Vagina (tissue), 2 donors: ENCODE results near the gene DYSF. TPM values are rescaled to one million over a fixed set of nuclear protein-coding genes. Genes with fewer than 3 reads are reported as not detected.
"Not testable (repeated sequence)": the region's sequence is repeated elsewhere in the genome, so short reads cannot be mapped to it uniquely, and the experiment has no call there.

ENCODE experiments used
- DNase-seq, 2 donors: peaks; one replicate each; pipeline ENCODE4 v3.0.0-alpha.2; 2017; ENCODE audit errors: extremely low spot score in 2 of 2
- H3K27ac ChIP-seq: fragments of 200-600 bp; sonication (generic); one replicate; pipeline ENCODE4 v1.5.1; 2019
- H3K27me3 ChIP-seq: fragments of 200-600 bp; sonication (generic); one replicate; pipeline ENCODE4 v1.5.1; 2019
- H3K36me3 ChIP-seq, 2 donors: fragments of 200-600 bp; sonication (generic); one replicate each; pipeline ENCODE4 v1.5.1; 2017 to 2019
- H3K4me1 ChIP-seq: fragments of 200-600 bp; sonication (generic); one replicate; pipeline ENCODE4 v1.5.1; 2019
- H3K4me3 ChIP-seq, 2 donors: fragments of 200-600 bp; sonication (generic); 1 replicate in 1 of 2; 2 replicates in 1 of 2; pipeline ENCODE4 v1.5.1; 2016 to 2019
- H3K9me3 ChIP-seq: fragments of 200-600 bp; sonication (generic); one replicate; pipeline ENCODE4 v1.5.1; 2019
- CTCF ChIP-seq, 3 experiments: fragments of 450-650 bp in 2 of 3; fragments of 200-600 bp in 1 of 3; sonication (generic) in 1 of 3; IDR thresholded peaks; one replicate each; pipeline ENCODE4 v1.5.1; 2017 to 2019; ENCODE audit warnings: antibody characterized with exemption in 3 of 3, mild to moderate bottlenecking in 2 of 3, moderate library complexity in 2 of 3
- POLR2A ChIP-seq, 2 donors: fragments of 450-650 bp; IDR thresholded peaks; one replicate each; pipeline ENCODE4 v1.6.1; 2017; ENCODE audit warnings: antibody characterized with exemption in 2 of 2, mild to moderate bottlenecking in 2 of 2, moderate library complexity in 2 of 2
- POLR2AphosphoS5 ChIP-seq, 2 donors: sonication (generic); formaldehyde crosslinking; IDR thresholded peaks; one replicate each; pipeline ENCODE4 v1.9.0; 2017; ENCODE audit warnings: antibody characterized with exemption in 2 of 2, mild to moderate bottlenecking in 2 of 2, low read depth in 1 of 2; ENCODE audit not compliant: insufficient read depth in 1 of 2
- intact Hi-C: fragments of 100-400 bp; cut with DNase I; formaldehyde crosslinking; loops from one replicate; pipeline ENCODE4 v1.15.1; 2023
- total RNA-seq: library from RNA; depleted of rRNA; stranded (reverse); fragments of >200 nt; gene quantifications from one replicate; pipeline ENCODE4 v1.2.3, GENCODE V29; 2016

Gene DYSF
- total RNA-seq, 1 donor from 2014 or later = 10.1 TPM

GRCh38 chr2:71482055-71482454 lies 28.7 kb downstream of the DYSF start:
- Histone ChIP-seq H3K36me3 (no peaks in the 10 kb centered on the region), H3K27me3 (no peaks in the 10 kb centered on the region), H3K27ac (no peak overlapping the region), H3K4me3 (no peak overlapping the region), H3K4me1 (no peaks in the 10 kb centered on the region), H3K9me3 (no peaks in the 10 kb centered on the region)
- intact Hi-C loops = no loop called here
- DNase-seq = no peak
- no peak for TF ChIP-seq CTCF (IDR thresholded peaks at IDR 0.05)
- no peak for TF ChIP-seq POLR2A (IDR thresholded peaks at IDR 0.05)
- TF ChIP-seq POLR2AphosphoS5 (IDR thresholded peaks at IDR 0.05; ENCODE audit: insufficient read depth in 1 of 2, low read depth in 1 of 2) = no peak

- TF ChIP-seq CTCF (IDR thresholded peaks at IDR 0.05) (no peak), POLR2A (IDR thresholded peaks at IDR 0.05) (no peak), POLR2AphosphoS5 (IDR thresholded peaks at IDR 0.05; ENCODE audit: insufficient read depth in 1 of 2, low read depth in 1 of 2) (no peak)
- no peaks in the 10 kb centered on the region for H3K4me1 ChIP-seq
- no peak overlapping the region for H3K4me3 ChIP-seq
- H3K36me3 ChIP-seq = no peaks in the 10 kb centered on the region
- H3K27ac ChIP-seq = no peak overlapping the region
- H3K27me3 ChIP-seq = no peaks in the 10 kb centered on the region
- intact Hi-C loops = no loop called here
- H3K9me3 ChIP-seq = no peaks in the 10 kb centered on the region
- DNase-seq = no peak
Observed at GRCh38 chr2:71483246-71483645, 29.9 kb downstream of the DYSF start.

- no peak for TF ChIP-seq POLR2AphosphoS5 (IDR thresholded peaks at IDR 0.05; ENCODE audit: insufficient read depth in 1 of 2, low read depth in 1 of 2)
- TF ChIP-seq POLR2A (IDR thresholded peaks at IDR 0.05) = no peak
- no peak for TF ChIP-seq CTCF (IDR thresholded peaks at IDR 0.05)
- Histone ChIP-seq H3K27me3 (no peaks in the 10 kb centered on the region), H3K27ac (no peak overlapping the region), H3K4me3 (no peak overlapping the region), H3K9me3 (no peaks in the 10 kb centered on the region), H3K4me1 (no peaks in the 10 kb centered on the region), H3K36me3 (no peaks in the 10 kb centered on the region)
- no peak for DNase-seq
- intact Hi-C loops = no loop called here
Observed at GRCh38 chr2:71484354-71484753, 31.0 kb downstream of the DYSF start.

DNA sequence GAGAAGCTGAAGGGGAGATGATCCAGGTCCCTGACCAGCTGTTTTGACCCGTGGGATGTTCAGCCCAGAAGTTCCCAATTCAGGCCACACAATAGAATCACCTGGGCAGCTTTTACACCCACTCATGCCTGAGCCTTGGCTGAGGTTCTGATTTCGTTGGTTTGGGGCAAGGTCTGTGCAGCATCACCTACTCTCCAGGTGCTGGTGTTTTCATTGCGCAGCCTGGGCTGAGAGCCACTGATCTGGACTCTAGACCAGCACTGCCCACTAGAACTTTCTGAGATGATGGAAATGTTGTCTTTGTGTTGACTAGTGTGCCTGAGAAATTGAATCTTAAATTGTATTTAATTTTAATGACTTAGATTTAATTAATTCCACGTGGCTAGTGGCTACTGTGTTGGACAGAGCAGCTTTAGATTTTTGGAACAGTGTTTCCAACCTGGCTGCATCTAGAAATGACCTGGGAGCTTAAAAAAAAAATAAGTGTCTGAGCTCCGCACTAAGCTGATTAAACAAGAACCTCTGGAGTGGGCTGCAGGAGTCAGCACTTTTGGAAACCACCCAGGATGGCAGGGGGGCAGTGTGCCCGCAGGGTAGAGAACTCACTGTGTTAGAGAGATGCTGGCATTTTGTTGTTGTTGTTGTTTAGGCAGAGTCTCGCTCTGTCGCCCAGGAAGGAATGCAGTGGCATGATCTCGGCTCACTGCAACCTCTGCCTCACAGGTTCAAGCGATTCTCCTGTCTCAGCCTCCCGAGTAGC lies 33.7 kb downstream of the DYSF start:
- Histone ChIP-seq H3K36me3 (no peaks in the 10 kb centered on the region), H3K27me3 (no peaks in the 10 kb centered on the region), H3K9me3 (no peaks in the 10 kb centered on the region), H3K27ac (no peak overlapping the region), H3K4me3 (no peak overlapping the region), H3K4me1 (no peaks in the 10 kb centered on the region)
- intact Hi-C loops = no loop called here
- no peak for DNase-seq
- TF ChIP-seq CTCF (IDR thresholded peaks at IDR 0.05) (no peak), POLR2A (IDR thresholded peaks at IDR 0.05) (no peak), POLR2AphosphoS5 (IDR thresholded peaks at IDR 0.05; ENCODE audit: insufficient read depth in 1 of 2, low read depth in 1 of 2) (no peak)

GRCh38 chr2:71491551-71491950 lies 38.2 kb downstream of the DYSF start:
- DNase-seq, H3K36me3 ChIP-seq, intact Hi-C loops, H3K27me3 ChIP-seq, H3K27ac ChIP-seq, H3K4me1 ChIP-seq, H3K4me3 ChIP-seq, H3K9me3 ChIP-seq: not testable (repeated sequence)
